Mesothelial cell of epicardium (in vitro differentiated cells): ENCODE measurements around the gene GPBAR1. TPM values are rescaled to one million over a fixed set of nuclear protein-coding genes. Genes with fewer than 3 reads are reported as not detected.

Experiments
- DNase-seq, 2 experiments: peaks; one replicate each; pipeline ENCODE4 v3.0.0; 2021; ENCODE audit warnings: low spot score in 2 of 2; ENCODE audit not compliant: unreplicated experiment in 2 of 2
- H3K27ac Mint-ChIP-seq: 2 replicates; pipeline ENCODE4 v1.8.0; 2021; ENCODE audit warnings: mixed read lengths
- H3K27me3 Mint-ChIP-seq: 2 replicates; pipeline ENCODE4 v1.8.0; 2021; ENCODE audit warnings: low read depth, mixed read lengths
- H3K36me3 Mint-ChIP-seq: 2 replicates; pipeline ENCODE4 v1.8.0; 2021; ENCODE audit warnings: mixed read lengths
- H3K4me1 Mint-ChIP-seq: 2 replicates; pipeline ENCODE4 v1.8.0; 2021; ENCODE audit warnings: mixed read lengths
- H3K4me3 Mint-ChIP-seq: 2 replicates; pipeline ENCODE4 v1.8.0; 2021; ENCODE audit warnings: mild to moderate bottlenecking, moderate library complexity, mixed read lengths
- H3K9me3 Mint-ChIP-seq: 2 replicates; pipeline ENCODE4 v1.8.0; 2021; ENCODE audit warnings: mixed read lengths
- CTCF ChIP-seq: fragments of 200-600 bp; sonication (generic); IDR thresholded peaks from one replicate; pipeline ENCODE4 v1.5.0; 2021; ENCODE audit warnings: antibody characterized with exemption; ENCODE audit not compliant: unreplicated experiment
- total RNA-seq: library from RNA; stranded (reverse); gene quantifications from 3 replicates; pipeline ENCODE4 v1.2.1, GENCODE V29; 2021

The GPBAR1 gene
- total RNA-seq, 1 donor from 2014 or later: 0.78 TPM

DNA sequence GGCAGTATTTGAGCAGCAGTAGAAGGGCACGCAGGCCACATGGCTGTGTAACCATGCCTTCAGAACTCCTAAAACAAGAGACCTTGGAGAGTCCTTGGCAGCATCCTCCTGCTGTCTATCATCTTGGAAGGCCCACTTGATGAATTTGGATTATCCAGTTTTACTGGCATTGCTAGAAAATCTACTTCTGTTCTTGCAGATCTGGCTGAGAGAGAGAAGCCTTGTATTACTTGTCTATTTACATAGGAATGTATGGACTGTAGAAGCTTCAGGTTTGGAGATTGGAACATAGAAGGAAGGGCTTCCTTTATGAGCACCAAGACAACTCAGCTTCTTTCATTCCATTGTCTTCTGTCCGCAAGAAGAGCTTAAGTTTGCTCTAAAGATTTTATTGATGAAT lies 16.1 kb upstream of the GPBAR1 start:
- H3K27ac Mint-ChIP-seq: peak overlapping the region; percentile 2
- TF ChIP-seq CTCF: no peak
- H3K4me3 Mint-ChIP-seq: no peak overlapping the region
- DNase-seq: no peak
- H3K4me1 Mint-ChIP-seq: no peaks in the 10 kb centered on the region
- H3K36me3 Mint-ChIP-seq: peaks cover 56% of the 10 kb centered on the region
- H3K27me3 Mint-ChIP-seq: no peaks in the 10 kb centered on the region
- no peaks in the 10 kb centered on the region for H3K9me3 Mint-ChIP-seq

DNA sequence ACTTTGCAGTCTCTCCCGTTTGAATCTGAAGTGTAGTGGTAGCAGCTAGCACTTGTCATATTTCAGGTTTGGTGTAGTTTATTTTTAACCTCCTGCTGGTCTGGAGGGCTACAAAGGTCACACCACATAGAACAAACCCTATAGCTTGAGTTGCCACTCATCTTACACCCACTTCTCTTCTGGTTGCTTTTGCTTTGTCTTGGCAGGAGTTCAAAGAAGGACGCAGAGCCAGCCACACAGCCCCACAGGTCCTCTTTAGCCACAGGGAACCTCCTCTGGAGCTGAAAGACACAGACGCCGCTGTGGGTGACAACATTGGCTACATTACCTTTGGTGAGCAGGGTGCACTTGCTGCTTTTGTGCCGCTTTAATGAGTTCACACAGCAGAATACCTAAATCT lies 15.6 kb upstream of the GPBAR1 start:
- H3K27me3 Mint-ChIP-seq: no peaks in the 10 kb centered on the region
- H3K4me3 Mint-ChIP-seq: no peak overlapping the region
- no peak for DNase-seq
- no peaks in the 10 kb centered on the region for H3K4me1 Mint-ChIP-seq
- H3K9me3 Mint-ChIP-seq: no peaks in the 10 kb centered on the region
- TF ChIP-seq CTCF: no peak
- no peak overlapping the region for H3K27ac Mint-ChIP-seq
- H3K36me3 Mint-ChIP-seq: peaks cover 60% of the 10 kb centered on the region

GRCh38 chr2:218249691-218250090 lies 11.1 kb upstream of the GPBAR1 start:
- Mint-ChIP-seq H3K36me3 (peaks cover 55% of the 10 kb centered on the region), H3K4me1 (no peaks in the 10 kb centered on the region), H3K27me3 (no peaks in the 10 kb centered on the region), H3K27ac (peak overlapping the region; percentile 9), H3K4me3 (no peak overlapping the region), H3K9me3 (no peaks in the 10 kb centered on the region)
- DNase-seq: no peak
- TF ChIP-seq CTCF: no peak

- TF ChIP-seq CTCF: no peak
- DNase-seq: no peak
- Mint-ChIP-seq H3K4me1 (peaks cover 3% of the 10 kb centered on the region), H3K27me3 (no peaks in the 10 kb centered on the region), H3K27ac (no peak overlapping the region), H3K36me3 (peaks cover 45% of the 10 kb centered on the region), H3K4me3 (no peak overlapping the region), H3K9me3 (no peaks in the 10 kb centered on the region)
Observed at GRCh38 chr2:218252509-218253231, 8.1 kb upstream of the GPBAR1 start.

- H3K4me3 Mint-ChIP-seq: no peak overlapping the region
- H3K27ac Mint-ChIP-seq: no peak overlapping the region
- peaks cover 41% of the 10 kb centered on the region for H3K36me3 Mint-ChIP-seq
- H3K27me3 Mint-ChIP-seq: no peaks in the 10 kb centered on the region
- H3K4me1 Mint-ChIP-seq: peaks cover 4% of the 10 kb centered on the region
- no peak for DNase-seq
- TF ChIP-seq CTCF: no peak
- H3K9me3 Mint-ChIP-seq: no peaks in the 10 kb centered on the region
Observed at GRCh38 chr2:218253232-218253625, 7.6 kb upstream of the GPBAR1 start.
